ENCODE data around the gene FAM186B.

DNA sequence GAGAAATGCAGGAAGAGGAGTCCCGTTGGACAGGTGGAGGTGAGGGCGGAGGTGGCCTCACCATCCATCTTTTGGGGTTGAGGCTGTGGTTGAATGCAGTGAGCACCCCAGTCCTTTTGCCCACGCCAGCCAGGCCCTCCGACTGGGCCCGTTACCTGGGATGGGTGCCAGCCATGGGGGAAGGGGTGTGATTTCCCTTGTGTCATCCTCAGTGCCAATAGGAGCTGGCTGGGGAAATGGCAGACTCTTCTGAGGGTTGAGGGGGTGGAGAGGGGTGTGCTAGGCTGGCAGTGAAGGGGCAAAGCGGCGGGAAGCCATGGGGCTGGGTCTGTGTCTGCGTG is 57.0 kb downstream of the FAM186B start:
- TF ChIP-seq CTCF (IDR thresholded peaks at IDR 0.05 in 8 of 11, conservative IDR thresholded peaks at IDR 0.05 in 3 of 11) = no peak
- no peak for TF ChIP-seq POLR2AphosphoS5 (IDR thresholded peaks at IDR 0.05)
